NT2/D1 (cell line): ENCODE results near the gene NSUN2.

Experiments
- SUZ12 ChIP-seq: IDR thresholded peaks from 2 replicates; pipeline ENCODE4 v1.6.1; 2011; ENCODE audit not compliant: insufficient read length, insufficient read depth; ENCODE audit errors: extremely low read depth
- YY1 ChIP-seq: IDR thresholded peaks from 2 replicates; pipeline ENCODE4 v1.6.1; 2011; ENCODE audit not compliant: insufficient read length, insufficient read depth

DNA sequence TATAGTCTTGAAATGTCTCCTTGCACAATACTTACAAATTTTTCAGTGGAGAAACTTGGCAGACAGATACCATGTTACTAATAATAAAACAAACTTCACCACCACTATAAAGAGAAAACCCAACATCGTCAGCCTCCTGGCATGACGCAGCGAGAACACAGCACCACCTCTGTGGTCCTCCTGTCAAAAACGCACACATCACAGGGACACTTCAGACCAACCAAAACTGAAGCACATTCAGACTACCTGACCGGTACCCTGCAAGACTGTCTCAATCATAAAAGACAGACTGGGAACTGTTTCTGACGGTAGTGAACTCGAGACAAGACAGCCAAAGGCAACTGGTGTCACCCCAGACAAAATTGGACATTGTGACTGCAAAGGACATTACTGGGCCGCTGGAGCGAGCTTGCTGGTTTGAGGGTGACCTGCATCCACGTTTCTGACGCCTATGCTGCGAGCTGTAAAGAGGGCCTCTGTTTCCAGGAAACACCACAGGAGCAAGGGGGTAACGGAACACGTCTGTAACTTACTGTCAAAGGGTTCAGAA lies 34.4 kb downstream of the NSUN2 start:
- TF ChIP-seq YY1 (no peak), SUZ12 (no peak)
